Stimulated activated CD8-positive, alpha-beta memory T cell treated with anti-CD3 and anti-CD28 coated beads, Interleukin-12 subunit alpha, Interleukin-12 subunit beta, amount 100 ng/mL, for 24 hours (primary cell): ENCODE results near the gene WWC1.

Experiments used
- DNase-seq: peaks from one replicate; pipeline ENCODE4 v3.0.0-alpha.2; 2020; ENCODE audit errors: extremely low read depth

The WWC1 gene

DNA sequence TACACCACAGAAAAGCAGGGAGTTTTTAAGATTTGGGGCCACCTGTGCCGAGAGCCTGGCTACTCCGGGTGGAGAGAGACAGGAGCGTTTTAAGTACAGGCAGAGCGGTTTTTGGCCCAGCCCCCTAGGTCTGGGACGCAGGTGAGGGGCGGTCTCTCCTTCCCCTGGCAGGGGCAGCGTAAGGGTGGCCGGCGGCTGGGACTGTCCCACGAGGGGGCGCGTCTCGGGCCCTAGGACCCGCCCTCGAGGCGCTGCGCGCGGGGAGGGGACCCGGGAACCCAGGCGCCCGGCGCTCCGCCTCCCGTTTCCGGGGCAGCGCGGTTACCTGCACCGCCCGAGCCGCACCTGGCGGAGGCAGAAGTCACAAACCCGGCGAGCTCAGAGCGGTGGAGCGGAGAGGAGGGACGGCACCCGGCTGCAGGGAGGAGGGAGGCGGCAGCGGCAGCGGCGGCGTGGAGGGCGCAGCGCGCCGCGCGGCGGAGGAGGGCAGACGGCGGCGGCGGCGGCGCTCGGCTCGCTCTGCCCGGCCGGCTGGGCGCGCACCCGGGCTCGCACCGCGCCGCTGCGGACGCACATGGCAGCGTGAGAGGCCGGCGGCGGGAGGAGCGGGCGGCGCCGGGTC is at the start of gene WWC1:
Gene WWC1, plus strand, starts transcription at position 304 of the 622 bp plus-strand sequence. CDS start 508 bp downstream, outside the sequence.
- DNase-seq = no peak

DNA sequence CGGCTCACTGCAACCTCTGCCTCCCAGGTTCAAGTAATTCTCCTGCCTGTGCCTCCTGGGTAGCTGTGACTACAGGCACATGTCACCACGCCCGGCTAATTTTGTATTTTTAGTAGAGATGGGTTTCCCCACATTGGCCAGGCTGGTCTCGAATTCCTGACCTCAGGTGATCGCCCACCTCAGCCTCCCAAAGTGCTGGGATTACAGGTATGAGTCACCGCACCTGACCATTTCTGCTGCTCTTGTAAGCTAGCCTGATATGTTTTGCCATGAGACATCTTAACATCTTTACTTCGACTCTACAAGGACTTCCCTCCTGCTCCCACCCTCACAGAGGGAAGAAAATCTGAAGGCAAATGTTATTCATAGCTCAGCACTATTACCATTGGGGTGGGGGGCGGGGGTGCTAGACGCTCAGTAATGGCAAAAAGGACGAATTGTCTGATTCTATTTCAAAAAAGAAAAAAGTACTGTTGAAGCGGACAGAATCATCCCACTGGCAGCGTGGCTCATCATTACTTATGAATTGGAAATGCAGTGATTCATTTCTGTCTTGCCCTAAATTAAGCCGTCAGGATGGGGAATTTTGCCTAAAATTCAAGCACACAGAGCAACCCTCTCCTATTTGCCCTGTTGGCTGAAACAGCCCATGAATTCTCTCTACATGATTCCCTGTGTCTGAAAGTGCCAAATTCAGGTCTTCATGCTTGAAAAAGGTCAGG is 46.4 kb upstream of the WWC1 start:
- DNase-seq = no peak

DNA sequence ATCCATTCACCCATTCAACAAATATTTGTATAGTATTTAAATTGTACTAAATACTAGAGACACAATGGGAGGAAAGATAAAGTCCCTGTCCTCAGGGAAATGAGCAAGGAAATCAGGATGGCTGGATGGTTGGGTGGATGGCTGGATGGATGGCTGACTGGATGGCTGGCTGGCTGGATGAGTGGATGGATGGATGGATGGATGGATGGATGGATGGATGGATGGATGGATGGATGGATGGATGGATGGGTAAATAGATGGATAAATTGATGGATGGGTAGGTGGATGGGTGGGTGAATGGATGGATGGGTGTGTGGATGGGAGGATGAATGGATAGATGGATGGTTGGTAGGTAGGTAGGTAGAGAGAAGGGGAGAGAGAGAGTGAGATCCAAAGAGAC is 41.5 kb upstream of the WWC1 start:
- DNase-seq = no peak

DNA sequence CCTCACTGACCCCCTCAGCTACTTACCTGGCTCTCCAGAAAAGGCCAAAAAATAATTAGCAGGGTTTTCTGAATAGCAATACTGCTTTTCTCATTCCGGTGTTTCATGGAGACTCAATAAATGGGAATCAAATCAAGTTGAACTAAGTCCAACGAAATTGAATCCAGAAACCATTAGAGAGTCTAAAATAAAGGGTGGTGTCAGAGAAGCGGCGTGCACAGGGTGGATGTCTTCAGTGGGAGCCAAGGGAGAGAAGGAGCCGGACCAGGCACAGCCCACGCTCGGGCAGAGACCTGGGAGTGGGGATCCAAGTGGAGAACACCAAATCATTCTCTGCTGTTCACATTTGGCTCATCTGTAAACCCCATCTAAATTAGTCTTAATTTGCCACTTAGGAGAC is 40.2 kb upstream of the WWC1 start:
- no peak for DNase-seq

DNA sequence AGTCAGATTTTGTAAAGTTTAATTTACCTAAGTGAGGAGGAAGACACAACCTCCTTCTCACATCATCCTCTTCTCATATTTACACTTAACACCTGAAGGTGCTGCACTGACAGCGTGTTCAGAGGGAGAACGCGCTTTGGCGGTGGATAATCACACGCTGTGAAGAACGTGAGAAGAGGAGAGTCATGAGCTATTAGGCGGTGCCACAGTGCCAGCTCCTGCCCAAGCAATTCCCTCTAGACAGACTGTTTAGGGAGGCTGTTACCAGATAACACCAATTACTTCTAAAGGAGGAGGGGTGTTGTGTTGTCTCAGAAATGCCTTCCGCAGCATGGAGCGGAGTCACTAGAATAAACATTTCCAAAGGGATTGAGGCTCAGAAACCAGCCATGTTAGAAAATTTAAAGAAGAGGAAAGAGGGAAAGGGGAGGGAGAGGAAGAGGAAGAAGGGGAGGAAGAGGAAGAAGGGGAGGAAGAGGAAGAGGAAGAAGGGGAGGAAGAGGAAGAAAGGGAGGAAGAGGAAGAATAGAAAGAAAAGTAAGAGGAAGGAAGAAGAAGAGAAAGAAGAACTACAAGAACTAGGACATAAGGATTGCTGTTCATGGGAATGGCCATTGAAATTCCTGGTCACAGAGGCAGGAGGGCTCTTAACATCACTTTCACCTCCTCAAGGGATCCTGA is 37.3 kb upstream of the WWC1 start:
- DNase-seq = no peak

DNA sequence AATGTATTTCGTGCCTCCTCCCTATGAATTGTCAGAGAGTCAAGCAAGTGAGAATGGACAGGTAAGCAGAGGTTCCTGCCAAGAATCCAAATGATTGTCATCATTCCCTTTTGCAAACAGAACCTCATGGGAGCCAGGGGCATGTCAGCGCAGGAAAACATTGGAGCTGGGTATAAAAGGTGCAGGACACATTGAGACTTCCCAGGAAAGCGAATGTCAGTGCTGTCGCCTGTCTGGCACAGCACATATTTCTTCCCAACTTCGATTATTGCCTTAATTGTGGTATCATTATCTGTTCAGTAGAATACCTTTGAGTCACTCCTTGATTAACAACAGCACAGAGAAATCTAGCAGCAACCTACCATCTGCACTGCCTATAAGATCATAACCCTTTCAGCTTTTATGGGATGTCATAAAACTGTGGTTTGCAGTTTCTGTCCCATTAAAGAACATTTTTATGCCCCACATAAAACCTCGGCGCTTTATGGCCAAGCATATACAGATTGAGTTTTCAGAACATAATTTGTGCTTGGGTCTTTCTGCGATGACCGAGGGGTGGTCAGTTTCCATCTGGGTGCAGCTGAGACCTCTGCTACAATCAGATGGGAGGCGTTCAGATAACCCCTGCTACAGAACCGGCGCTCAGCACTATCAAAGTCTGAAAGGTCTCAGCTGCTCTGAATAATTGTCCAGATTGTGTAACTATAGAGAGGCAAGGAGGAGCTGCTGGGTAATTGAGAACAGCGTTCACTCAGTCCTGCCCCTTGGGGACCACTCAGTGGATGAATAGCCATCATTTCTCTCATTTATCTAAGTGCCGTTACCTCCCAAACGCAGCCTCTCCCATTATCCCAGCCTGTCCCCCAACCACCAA is 30.9 kb upstream of the WWC1 start:
- no peak for DNase-seq

DNA sequence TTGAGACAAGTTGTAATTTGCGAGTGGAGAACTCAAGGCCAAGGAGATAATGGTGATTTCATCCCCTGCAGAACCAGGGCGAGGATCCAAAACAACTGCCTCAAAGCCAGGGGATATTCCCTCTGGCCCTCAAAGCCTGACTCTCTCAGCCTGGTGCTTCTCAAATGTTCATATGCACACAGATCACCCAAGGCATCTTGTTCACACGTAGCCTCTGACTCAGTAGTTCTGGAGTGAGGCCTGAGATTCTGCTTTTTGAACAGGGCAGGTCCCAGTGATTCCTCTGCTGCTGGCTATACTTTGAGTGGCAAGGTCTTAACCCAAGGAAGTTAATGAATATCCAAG is 30.2 kb upstream of the WWC1 start:
- no peak for DNase-seq

DNA sequence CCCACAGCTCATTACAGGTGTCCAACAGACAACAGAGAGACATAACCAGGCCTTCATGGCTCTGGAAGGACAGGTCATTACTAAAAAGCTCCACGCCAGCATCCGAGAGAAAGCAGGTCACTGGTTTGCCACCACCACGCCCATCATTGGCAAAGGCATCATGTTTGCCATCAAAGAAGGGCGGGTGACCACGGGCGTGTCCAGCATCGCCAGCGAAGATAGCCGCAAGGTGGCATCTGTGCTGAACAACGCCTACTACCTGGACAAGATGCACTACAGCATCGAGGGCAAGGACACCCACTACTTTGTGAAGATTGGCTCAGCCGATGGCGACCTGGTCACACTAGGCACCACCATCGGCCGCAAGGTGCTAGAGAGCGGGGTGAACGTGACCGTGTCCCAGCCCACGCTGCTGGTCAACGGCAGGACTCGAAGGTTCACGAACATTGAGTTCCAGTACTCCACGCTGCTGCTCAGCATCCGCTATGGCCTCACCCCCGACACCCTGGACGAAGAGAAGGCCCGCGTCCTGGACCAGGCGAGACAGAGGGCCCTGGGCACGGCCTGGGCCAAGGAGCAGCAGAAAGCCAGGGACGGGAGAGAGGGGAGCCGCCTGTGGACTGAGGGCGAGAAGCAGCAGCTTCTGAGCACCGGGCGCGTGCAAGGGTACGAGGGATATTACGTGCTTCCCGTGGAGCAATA is 29.3 kb upstream of the WWC1 start:
- no peak for DNase-seq

DNA sequence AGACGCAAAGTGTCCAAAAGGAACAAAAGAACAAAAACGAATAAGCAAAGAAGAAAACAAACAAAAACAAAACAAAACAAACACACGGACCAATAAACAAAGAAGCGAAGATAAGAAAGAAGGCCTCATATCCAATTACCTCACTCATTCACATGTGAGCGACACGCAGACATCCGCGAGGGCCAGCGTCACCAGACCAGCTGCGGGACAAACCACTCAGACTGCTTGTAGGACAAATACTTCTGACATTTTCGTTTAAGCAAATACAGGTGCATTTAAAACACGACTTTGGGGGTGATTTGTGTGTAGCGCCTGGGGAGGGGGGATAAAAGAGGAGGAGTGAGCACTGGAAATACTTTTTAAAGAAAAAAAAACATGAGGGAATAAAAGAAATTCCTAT is 28.3 kb upstream of the WWC1 start:
- no peak for DNase-seq

DNA sequence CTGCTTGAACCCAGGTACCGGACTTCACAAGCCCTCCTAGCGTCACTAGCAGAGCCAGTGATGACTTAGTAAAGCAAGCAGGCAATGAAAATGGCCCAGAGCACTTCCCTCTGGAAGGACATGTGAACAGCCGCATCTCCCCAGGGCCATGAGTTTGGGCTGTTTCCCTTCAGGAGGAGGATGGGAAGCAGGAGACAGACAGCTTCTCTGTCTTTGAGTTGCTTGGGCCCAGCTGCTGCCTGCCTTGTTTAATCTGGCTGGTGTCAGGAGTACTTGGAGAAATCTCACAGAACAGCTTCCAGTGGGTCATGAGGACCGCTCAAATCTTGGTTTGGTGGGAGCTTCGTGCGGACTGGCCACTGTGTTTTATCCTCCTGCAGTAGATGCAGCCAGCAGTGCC is 25.4 kb upstream of the WWC1 start:
- no peak for DNase-seq

DNA sequence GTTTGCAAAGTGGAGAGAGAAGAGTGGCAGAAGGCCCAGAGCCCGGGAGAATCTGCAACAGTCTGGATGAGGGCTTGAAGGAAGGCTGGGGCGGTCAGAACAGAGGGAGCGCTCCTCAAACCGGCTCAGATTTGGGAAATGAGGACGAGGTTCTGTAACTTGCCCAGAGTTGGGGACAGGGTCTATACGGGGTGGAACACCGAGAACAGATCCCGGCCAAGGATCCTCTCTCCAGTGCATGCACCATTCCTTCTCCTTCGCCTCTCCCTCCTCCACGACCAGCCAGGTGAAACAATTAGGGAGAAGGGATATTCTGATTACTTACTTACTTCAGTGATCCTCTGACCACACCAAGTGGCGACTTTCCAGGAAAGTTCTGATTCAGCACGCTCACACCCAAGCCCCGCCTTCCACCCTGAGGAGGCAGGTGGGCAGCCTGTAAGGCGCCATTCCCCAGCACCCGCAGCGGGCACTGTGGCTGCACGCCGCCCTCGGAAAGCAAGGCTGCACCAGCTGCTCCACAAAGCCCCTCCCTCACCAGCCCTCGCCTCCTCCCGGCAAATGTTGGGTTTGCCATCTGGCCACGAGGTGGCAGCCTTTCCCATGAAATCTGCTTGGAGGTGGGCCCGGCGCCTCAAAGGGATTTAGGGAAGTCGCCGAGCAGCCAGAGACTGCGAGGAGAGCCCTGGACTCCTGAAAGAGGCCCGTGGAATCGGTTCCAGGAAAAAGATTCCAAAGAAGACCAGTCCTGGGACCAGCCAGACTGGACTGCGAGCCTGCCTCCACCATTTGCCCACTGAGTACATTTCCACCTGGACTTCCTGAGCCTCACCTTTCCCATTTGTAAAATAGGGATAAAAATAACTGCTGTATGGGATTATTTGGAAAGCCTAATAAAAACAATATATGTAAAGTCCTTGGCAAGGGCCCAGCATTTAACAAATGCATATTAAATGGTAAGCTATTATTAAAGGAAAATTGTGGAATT is 22.2 kb upstream of the WWC1 start:
- DNase-seq = peak; percentile 23

DNA sequence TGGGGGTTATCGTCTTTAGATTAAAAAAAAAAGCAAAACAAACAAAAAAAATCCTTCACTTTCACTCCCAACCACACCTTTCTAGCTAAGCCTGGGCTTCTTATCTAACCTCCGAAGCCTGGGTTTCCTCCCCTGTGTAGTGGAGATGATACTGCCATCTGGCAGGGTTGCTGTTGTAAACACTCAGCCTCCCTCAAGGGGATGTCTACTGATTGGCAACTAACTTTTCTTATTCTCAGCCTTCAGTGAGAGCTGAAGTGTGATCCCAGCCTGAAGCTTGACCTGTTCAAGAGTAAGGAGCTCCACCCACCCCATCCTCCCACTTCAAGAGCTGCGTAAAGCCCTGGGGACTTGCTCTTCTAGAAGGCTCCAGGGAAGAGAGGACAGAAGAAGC is 21.5 kb upstream of the WWC1 start:
- no peak for DNase-seq

DNA sequence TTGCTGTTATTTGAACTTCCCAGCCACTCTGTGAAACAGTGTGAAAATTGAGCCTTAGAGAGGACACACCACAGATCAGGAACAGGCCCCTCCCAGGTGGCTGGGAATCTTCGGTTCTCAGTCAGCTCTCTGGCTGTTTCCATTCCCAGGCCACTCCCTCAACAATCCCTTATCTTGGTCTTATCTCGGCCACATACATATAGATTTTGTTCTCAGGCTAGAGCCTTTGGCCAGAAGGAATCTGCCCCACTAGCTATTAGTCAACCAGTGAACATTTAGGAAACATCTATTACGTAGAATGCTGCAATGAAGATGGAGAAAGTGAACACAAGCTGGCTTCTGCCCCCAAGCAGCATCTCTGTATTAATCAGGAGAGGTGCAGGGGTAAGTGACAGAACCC is 21.0 kb upstream of the WWC1 start:
- no peak for DNase-seq

DNA sequence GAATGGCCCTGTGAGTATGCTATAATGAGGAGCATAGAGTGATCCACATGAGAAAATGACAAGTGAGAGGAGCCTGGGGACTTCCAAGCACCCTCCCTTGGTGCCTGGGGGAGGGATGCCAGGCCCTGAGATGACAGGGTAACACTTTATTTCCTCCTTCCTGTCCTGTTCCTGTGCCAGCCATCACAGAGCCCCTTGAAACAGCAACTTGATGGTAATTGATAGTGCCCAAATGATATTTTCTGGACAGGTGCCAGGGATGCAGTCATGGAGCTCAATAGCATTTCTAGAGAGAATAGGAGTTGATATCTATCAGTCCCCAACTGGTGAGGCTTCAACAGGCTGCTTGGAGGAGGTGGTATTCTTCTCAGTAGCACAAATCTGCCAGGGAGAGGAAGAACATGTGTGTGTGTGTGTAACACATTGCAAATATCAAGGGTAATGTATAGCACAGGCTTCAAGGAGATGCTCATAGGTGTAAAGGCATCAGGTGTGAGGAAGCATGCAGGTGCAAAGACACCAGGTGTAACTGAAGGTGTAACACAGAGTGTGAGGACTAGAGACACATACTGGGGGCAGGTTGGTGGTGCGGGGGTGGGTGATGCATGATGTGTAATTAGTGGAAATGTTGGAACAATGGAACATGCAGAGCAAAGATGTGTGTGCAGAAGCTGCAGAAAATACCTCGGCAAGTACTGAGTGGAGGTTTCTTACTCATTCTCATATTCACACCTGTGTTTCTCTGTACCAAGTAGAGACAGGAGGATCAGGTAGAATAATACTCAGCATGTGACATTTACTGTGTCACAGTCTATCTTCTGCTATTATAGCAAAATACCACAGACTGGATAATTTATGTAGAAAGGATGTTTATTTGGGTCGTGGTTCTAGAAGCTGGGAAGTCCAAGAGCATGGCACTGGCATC is 18.1 kb upstream of the WWC1 start:
- DNase-seq = no peak

DNA sequence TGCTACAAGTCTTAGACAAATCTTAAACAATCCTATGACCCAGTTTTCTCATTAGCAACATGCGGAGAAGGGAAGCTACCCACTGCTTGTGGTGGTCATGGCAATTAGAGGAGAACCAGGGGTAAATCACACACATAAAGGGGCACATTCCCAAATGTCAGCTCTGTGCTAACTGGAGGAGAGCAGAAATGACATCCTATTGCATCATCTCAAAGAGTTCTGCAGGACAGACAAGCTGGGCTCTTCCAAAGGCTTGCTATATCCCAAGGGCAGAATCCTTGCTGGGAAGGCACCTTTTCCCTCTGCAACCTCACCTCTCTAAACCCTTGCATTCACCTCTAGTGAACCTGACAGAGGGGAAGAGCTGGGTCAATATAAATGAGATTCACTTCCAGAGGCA is 17.0 kb upstream of the WWC1 start:
- no peak for DNase-seq

DNA sequence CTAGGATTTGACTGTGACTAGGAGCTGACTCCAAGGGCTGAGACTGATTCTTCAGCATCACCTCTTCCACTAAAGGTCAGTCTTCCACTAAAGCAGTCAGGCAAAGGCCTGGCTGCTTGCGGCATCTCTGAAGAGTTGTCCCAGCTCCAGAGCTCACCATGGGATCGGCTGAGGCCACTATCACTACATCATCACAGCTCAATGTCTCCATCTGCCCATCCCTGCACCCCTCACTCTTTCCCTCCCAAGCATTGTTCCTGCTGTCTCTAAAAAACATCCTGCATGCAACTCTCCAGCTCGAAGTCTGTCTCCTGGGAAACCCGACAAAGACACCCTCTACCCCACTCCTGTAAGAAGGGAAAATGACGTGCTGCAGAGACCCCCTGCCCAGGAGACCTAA is 15.5 kb upstream of the WWC1 start:
- DNase-seq = no peak

DNA sequence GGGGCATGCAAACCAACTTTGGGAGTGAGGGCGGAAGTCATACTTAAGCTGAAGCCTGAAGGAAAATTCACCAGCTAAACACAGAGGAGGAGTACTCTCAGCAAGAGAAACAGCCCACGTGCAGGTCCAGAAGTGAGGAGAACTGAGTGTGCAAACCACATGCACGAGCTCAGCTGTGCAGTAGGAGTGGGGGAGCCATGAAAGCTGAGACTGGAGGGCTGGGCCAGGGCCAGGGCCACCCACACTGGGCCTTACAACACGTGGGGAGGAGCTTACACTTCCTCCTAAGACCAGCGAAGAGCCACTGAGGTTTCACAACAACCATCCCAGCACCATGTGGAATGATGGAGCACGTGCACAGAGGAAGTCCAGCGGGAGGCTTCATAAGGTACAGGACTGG is 9.3 kb upstream of the WWC1 start:
- DNase-seq = no peak

DNA sequence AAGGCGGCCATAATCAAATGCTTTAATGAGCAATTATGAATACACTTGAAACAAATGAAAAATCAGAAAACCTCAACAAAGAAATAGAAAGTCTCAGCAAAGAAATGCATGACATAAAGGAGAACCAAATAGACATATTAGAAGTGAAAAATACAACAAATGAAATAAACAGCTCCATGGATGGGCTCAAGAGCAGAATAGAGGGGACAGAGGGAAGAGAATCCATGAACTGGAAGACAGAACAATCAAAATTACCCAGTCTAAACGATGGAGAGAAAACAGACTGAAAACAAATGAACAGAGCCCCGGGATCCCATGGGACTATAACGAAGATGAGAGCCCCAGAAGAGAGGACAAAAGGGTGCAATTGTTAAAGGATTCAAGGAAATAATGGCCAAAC is 6.6 kb upstream of the WWC1 start:
- no peak for DNase-seq

DNA sequence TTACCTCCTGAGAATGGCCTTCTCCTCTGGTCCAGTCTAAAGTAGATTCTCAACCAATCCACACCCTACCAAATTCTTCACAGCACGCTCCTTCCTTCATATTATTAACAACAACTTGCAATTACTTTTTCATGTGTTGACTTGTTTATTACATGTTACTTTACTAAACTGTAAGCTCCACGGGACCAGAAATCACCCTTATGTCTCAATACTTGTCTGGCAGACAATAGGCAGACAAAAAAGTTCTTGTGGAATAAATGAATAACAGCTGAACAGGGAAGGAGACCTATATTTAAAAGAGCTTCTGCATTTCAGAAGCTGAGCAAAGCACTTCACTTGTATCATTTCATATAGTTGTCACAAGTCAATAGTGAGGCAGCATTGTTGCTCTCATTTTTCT is 5.7 kb upstream of the WWC1 start:
- DNase-seq = no peak
